Sigmoid colon (tissue), 4 donors: Measurements from ENCODE around the gene HERPUD2.

Source experiments
- CTCF ChIP-seq, 4 experiments: fragments of 450-650 bp in 3 of 4; fragments of 200-600 bp in 1 of 4; IDR thresholded peaks; one replicate each; pipeline ENCODE4 v1.5.1; 2016 to 2019; ENCODE audit warnings: antibody characterized with exemption in 4 of 4, mild to moderate bottlenecking in 3 of 4, moderate library complexity in 2 of 4
- POLR2A ChIP-seq, 2 donors: fragments of 450-650 bp; IDR thresholded peaks; one replicate each; pipeline ENCODE4 v1.6.1; 2016; ENCODE audit warnings: antibody characterized with exemption in 2 of 2, mild to moderate bottlenecking in 2 of 2, moderate library complexity in 2 of 2
- POLR2AphosphoS5 ChIP-seq, 4 donors: sonication (generic); formaldehyde crosslinking; IDR thresholded peaks; one replicate each; pipeline ENCODE4 v1.6.1; 2017; ENCODE audit warnings: antibody characterized with exemption in 4 of 4

GRCh38 chr7:35584990-35585389 is 109.9 kb downstream of the HERPUD2 start:
- TF ChIP-seq CTCF (IDR thresholded peaks at IDR 0.05): no peak
- no peak for TF ChIP-seq POLR2AphosphoS5 (IDR thresholded peaks at IDR 0.05)
- TF ChIP-seq POLR2A (IDR thresholded peaks at IDR 0.05): no peak
